NOMO-1 treated with dmso at 0.1 percent for 144 hours (cell line): Measurements from ENCODE around the gene FIGNL2.
A peak's percentile ranks its signal among the peaks of the same experiment; 100 is the strongest.
"Not testable (repeated sequence)": the region's sequence is repeated elsewhere in the genome, so short reads cannot be mapped to it uniquely, and the experiment has no call there.

ENCODE experiments used
- DNase-seq: peaks from one replicate; lab custom pipeline; 2025; ENCODE audit not compliant: unreplicated experiment; lab: John Stamatoyannopoulos, UW

FIGNL2 gene

DNA sequence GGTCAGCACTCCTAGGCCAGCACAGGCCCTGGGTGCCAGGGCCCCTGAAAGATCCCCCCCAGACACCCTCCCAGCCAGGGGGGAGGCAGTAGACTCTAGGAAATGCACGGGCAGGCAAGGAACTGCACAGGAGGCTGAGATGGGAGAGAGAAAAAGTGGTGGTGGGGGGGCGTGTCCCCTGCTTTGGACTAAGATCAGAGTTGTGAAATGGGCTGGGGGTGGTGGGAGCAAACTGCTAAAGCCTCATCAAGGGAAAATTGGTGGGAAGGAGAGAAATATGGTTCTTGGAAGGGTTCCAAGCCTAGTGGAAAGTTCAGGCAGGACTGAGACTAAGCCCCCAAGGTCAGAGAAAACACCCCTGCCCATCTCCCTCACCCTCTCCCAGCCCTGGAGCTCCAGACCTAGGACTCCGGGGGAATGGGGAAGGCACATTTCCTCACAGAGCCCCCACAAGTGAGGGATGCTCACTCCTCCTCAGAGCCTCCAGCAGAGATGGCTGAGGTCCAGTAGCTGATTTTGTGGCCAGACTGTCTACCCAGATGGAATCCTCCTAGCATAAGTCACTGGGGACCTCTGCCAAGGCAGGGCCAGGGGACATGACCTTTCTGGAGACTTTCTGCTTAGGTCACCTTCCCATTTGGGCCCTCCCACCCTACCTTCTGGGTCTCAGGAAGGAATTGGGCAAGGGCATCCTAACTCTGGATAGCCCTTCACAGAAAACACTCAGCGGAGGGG lies 29.8 kb downstream of the FIGNL2 start:
- no peak for DNase-seq

- no peak for DNase-seq
These were observed 30.4 kb downstream of the FIGNL2 start for GRCh38 chr12:51818086-51818485.

DNA sequence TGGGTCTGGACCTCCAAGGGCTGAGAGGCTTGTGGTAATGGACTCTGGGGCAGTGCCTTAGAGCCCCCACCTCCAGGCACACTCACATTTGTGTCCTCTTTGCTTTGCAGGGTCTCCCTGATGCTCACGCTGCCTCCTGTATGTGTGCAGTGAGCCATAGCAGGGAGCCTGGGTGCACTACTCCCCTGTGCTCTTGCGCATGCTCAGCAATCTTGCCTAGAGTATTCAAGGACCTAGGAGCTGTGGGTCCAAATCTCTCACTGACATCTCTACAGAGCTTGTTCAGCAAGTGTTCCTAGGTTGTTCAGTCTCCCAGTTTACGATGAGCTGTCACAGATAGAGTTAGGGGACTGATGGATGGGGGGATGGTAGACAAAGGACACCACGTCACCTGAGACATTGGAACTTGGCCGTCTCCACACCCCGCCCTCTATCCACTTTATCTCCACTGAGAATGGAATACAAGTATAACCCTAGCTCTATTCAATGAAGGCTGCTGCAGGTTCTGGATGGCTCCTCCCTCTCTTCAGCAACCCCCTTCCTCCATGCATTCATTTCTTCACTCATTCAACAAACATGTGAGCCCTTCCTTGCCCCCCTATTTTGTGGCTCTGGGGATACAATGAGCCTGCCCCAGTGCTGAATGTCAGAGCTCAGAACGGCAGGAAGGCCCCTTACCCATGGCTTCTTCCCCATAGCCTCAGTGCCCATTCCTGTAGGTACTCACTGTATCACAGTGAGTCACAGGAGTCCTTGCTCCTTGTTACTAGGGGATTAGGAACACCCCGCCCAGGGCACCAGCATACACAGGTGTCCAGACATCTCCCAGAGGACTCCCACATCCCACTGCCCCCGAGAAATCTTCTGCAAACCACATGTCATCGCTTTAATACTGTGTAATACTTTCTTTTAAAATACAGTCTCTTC lies 31.2 kb downstream of the FIGNL2 start:
- DNase-seq = no peak

DNA sequence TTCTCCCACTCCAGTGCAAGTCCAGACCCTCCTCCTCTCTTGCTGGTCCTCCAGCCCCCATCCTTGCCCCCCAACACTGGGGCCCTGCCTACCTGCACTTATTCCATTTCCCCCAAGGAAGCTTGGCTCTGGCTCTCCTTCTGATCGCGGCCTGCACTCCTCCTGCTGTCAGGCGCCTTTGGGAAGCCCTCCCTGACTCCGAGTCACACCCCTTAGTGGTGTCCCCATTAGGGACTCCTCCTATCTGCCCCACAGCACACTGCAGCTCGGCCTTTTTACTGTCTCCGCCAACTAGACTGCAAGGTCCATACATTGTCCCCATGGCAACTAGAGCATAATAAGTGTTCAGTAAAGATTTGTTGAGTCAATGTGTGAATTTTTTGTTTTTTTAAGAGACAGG lies 32.9 kb downstream of the FIGNL2 start:
- no peak for DNase-seq

DNA sequence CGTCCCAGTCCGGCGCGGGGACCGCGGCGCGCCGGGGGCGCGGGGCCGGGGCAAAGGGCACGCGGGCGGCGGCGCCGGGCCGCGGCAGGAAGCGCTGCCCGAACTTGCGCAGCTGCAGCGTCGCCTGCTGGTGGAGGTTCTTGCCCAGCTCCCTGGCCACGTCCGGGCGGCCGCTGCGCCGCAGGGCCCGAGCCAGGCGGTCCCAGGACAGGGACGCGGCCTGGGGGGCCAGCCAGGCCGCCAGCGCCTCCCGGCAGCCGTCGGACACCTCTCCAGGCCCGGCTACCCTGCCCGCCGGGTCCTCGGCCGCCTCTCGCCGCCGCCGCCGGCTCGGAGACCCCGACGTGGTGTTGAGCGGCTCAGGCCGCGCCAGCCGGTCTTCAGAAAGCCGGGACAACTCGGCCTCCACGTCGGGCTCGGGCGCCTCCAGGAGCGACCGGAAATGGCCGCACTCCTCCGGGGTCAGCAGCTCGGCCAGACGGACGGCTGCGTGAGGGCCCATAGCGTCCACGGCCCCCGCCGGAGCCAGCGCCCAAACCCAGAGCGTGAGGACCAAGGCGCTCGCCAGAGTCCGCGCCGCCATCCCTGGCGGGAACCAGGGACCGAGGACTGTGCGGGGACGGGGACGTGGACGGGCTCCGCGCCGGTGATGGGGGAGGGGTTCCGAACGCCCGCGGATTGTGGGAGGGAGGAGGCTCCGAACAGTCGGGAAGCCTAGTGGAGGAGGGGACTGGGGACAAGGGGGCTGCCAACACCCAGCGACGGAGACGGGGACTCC lies 34.0 kb downstream of the FIGNL2 start:
- DNase-seq = peak; percentile 75

- DNase-seq = no peak
These were observed 34.6 kb downstream of the FIGNL2 start for GRCh38 chr12:51813931-51814310.

DNA sequence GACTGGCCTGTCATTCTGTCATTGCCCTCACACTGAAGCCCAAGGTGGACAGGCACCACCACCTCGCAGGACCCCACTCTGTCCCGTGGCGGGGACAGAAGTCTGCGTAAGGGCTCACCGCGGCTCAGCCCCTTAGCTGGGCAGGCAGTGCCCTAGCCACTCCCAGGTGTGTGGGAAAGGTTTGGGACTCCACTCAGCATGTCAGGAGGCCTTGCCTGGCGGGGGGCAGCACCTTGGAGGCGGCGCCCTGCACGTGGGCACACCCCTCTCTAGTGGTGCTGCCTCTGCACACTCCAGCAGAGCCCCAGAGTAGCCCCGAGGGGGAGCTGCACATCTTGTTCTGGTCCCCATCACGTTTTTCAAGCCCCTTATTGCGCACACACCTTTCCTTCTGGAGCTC lies 35.6 kb downstream of the FIGNL2 start:
- no peak for DNase-seq

DNA sequence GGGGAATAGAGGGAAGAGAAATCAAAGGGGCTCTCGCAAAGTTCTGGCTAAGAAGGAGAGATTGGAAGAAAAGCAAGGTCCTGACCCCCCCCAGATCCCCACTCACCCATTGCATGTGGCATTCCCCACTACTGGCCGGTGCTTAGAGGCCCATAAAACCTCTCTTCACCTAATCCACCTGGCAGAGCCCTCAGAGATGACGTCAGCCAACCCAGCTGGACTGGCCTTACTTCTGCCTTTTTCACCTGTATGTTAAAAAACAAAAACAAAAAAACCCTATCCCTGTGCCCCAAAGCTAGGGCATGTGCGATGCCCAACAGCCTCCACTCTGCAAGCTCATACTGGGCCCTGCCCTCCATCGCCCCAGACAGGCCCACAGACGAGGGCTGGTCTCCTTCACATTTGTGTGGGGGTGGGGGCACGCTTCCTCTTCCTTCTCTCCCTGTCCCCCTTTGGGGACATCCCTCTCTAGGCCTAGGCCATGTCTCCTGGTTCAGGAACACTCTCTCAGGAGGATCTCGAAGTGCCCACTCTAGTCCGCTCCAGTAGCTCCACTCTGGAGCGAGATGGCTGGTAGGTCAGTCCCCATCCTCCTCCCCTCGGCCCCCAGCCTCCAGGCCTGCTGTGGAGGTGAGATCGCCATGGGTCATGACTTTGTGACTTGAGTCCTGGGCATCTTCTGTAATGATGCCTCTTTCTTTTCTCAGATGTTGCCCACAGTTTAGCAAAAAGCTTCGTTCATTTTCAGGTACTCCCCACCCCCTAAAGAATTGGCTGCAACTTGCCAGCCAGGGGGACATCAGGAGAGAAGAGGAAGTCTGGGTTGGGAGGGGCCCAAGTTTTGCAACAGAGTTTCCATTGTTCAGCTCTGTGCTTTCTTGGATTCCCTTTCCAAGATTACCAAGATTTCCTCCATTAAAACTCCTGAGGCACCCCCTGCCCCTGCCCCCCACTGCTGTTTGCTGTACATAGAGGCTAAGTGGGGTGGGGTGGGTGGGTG lies 37.0 kb downstream of the FIGNL2 start:
- no peak for DNase-seq

- DNase-seq = no peak
These were observed 39.3 kb downstream of the FIGNL2 start for GRCh38 chr12:51809193-51809592.

DNA sequence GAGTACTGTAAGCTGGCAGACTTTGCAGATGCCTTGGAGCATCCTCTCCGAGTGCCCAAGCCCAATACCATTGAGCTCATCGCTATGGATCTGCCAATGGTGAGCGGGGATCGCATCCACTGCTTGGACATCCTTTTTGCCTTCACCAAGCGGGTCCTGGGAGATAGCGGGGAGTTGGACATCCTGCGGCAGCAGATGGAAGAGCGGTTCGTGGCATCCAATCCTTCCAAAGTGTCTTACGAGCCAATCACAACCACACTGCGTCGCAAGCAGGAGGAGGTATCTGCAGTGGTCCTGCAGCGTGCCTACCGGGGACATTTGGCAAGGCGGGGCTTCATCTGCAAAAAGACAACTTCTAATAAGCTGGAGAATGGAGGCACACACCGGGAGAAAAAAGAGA lies 41.6 kb downstream of the FIGNL2 start:
- DNase-seq = no peak

DNA sequence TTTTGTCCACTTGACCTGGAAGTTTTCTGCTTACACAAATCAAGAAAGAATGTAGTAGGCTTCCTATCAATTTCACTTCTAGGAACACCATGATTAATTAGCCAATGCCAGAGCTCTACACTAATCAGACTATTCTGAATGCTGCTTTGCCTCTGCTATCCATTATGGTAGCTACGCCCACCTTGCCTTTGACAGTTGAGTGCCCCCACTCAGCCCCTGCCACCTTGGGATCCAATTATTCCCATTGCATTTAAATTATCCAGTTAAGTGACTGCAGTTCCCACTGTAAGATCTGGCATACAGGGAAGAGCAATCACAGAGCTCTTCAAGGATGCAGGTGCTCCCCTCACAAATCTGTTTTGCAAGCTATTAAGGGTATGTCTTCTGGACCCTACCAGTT lies 47.5 kb downstream of the FIGNL2 start:
- no peak for DNase-seq

DNA sequence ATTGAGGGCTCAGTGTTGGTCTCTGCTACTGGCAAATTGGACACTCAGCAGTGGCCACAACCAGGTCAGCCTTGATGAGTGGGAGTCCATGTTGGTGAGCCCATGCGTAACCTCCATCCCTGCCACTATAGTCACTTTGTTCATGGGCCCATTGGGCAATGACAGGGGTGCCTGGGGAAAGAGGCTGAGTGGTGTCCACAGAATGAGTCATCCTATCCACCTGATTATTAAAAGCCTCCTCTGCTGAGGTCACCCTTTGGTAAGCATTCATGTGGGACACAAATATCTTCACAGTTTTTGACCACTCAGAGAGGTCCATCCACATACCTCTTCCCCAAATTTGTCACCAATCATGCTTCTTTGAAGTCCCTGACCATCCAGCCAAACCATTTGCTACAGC lies 50.0 kb downstream of the FIGNL2 start:
- no peak for DNase-seq

- DNase-seq = not testable (repeated sequence)
These were observed 50.5 kb downstream of the FIGNL2 start for GRCh38 chr12:51798051-51798450.

- DNase-seq = no peak
These were observed 51.2 kb downstream of the FIGNL2 start for GRCh38 chr12:51797301-51797700.

DNA sequence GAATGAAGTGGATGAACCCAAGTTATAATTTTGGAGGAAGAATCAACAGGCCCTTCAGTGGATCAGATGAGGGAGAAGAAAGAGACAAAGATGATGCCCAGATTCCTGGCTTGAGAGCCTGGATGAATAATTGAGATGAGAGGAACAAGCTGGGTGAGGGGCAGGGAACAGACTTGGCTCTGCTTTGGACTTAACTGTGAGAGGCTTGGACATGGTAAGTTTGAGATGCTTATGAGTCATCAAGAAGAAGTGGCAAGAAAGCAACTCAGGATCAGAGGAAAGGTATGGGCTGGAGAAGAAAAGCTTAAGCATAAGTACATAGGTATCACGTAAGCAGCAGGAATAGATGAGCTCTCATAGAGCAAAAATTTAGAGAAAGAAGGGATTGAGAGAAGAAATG lies 55.3 kb downstream of the FIGNL2 start:
- no peak for DNase-seq

- DNase-seq = no peak
These were observed 56.1 kb downstream of the FIGNL2 start for GRCh38 chr12:51792417-51792816.

DNA sequence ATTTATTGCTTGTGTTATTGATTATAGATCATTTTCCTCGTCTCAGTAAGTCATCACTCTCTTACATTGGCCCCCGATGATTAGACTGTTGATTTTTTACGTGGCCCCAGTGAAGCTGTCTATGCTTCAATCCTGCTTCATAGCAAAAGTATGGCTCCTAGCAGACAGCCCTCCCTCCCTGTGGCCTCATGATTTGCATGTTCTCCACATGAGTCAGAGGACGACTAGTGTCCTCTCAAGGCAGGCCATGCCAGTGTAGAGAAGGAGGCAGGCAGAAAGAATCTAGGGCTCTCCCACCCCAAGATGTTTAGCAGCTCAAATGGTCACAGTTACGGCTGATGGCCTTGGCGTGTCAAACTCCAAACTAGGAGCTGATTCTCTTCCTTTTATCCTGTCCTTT lies 59.6 kb downstream of the FIGNL2 start:
- no peak for DNase-seq

GRCh38 chr12:51785906-51786305 lies 62.6 kb downstream of the FIGNL2 start:
- DNase-seq = no peak

DNA sequence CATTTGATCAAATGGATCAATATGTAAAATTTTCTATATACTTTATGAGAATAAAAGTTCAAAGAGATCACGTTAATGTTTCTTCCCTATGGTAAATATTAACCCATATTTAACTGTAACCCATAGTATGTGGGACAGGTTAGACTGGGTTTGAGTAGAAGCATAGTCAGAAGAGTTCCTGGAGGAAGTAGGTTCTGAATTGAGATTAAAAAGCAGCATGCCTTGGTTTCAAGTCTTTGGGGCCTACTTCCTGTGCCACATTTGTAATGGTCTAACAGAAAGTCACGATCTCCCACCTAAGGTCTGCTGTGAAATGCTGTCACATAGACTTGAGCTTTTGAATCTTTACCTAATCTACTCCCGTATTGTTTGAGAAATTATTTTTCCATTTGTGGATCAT lies 63.8 kb downstream of the FIGNL2 start:
- DNase-seq = peak; percentile 7

DNA sequence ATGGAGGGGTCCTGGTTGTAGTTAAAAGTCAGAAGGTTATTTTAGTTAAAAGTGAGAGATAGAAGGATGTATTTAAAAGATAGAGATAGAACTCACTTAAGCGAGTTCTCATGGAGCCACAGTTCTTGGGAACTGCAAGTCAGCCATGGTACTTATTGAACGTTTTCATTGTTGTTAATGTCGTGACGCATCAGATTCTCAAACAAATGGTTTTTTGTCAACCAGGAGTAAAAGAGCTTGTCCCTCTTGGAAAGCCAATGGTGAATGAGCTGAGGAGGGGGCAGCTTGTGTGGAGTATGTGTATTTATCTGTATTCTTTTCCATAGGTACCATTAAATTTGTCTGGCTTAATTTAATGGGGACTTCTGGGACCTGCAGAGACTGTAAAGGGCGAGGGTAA lies 68.6 kb downstream of the FIGNL2 start:
- no peak for DNase-seq
